ENCODE results near the gene PCDH20.
"Not testable (repeated sequence)": the region's sequence is repeated elsewhere in the genome, so short reads cannot be mapped to it uniquely, and the experiment has no call there.

PCDH20 gene

GRCh38 chr13:61410669-61411297 lies 4.9 kb downstream of the PCDH20 start:
- Histone ChIP-seq H3K9ac (ENCODE audit: low read depth in 1 of 2, low read length in 2 of 2) (no peak overlapping the region), H3K9me3 (ENCODE audit: control insufficient read depth in 2 of 2, low read length in 2 of 2) (no peaks in the 10 kb centered on the region), H3K27ac (ENCODE audit: low read depth in 2 of 2, low read length in 2 of 2) (no peak overlapping the region), H3K36me3 (ENCODE audit: control insufficient read depth in 2 of 2, insufficient read depth in 2 of 2, low read length in 2 of 2) (no peaks in the 10 kb centered on the region), H3K27me3 (ENCODE audit: control insufficient read depth in 2 of 2, insufficient read depth in 2 of 2, low read length in 2 of 2) (peaks cover 3 to 4% of the 10 kb centered on the region in 2 donors), H3K4me3 (ENCODE audit: low read length in 2 of 2) (no peak overlapping the region), H3K4me1 (ENCODE audit: control insufficient read depth in 2 of 2, insufficient read depth in 2 of 2, low read length in 2 of 2) (peaks cover 0 to 5% of the 10 kb centered on the region in 2 donors)

- Histone ChIP-seq H3K27ac (ENCODE audit: low read depth in 2 of 2, low read length in 2 of 2) (no peak overlapping the region), H3K4me1 (ENCODE audit: control insufficient read depth in 2 of 2, insufficient read depth in 2 of 2, low read length in 2 of 2) (peaks cover 0 to 5% of the 10 kb centered on the region in 2 donors), H3K27me3 (ENCODE audit: control insufficient read depth in 2 of 2, insufficient read depth in 2 of 2, low read length in 2 of 2) (peaks cover 3 to 4% of the 10 kb centered on the region in 2 donors), H3K4me3 (ENCODE audit: low read length in 2 of 2) (no peak overlapping the region), H3K9me3 (ENCODE audit: control insufficient read depth in 2 of 2, low read length in 2 of 2) (no peaks in the 10 kb centered on the region), H3K36me3 (ENCODE audit: control insufficient read depth in 2 of 2, insufficient read depth in 2 of 2, low read length in 2 of 2) (no peaks in the 10 kb centered on the region), H3K9ac (ENCODE audit: low read depth in 1 of 2, low read length in 2 of 2) (no peak overlapping the region)
These were observed 5.4 kb downstream of the PCDH20 start for GRCh38 chr13:61410266-61410665.

- H3K27me3 ChIP-seq (ENCODE audit: control insufficient read depth in 2 of 2, insufficient read depth in 2 of 2, low read length in 2 of 2): peaks cover 3% of the 10 kb centered on the region in 2 donors
- H3K36me3 ChIP-seq (ENCODE audit: control insufficient read depth in 2 of 2, insufficient read depth in 2 of 2, low read length in 2 of 2): no peaks in the 10 kb centered on the region
- no peaks in the 10 kb centered on the region for H3K4me1 ChIP-seq (ENCODE audit: control insufficient read depth in 2 of 2, insufficient read depth in 2 of 2, low read length in 2 of 2)
- no peak overlapping the region for H3K9ac ChIP-seq (ENCODE audit: low read depth in 1 of 2, low read length in 2 of 2)
- H3K4me3 ChIP-seq (ENCODE audit: low read length in 2 of 2): no peak overlapping the region
- no peak overlapping the region for H3K27ac ChIP-seq (ENCODE audit: low read depth in 2 of 2, low read length in 2 of 2)
- no peaks in the 10 kb centered on the region for H3K9me3 ChIP-seq (ENCODE audit: control insufficient read depth in 2 of 2, low read length in 2 of 2)
These were observed 7.1 kb downstream of the PCDH20 start for GRCh38 chr13:61408571-61408970.

GRCh38 chr13:61406275-61406674 lies 9.4 kb downstream of the PCDH20 start:
- no peak overlapping the region for H3K27ac ChIP-seq (ENCODE audit: low read depth in 2 of 2, low read length in 2 of 2)

GRCh38 chr13:61396121-61396520 lies 19.5 kb downstream of the PCDH20 start:
- Histone ChIP-seq H3K27ac (ENCODE audit: low read depth in 2 of 2, low read length in 2 of 2) (no peak overlapping the region), H3K27me3 (ENCODE audit: control insufficient read depth in 2 of 2, insufficient read depth in 2 of 2, low read length in 2 of 2) (no peaks in the 10 kb centered on the region), H3K4me3 (ENCODE audit: low read length in 2 of 2) (no peak overlapping the region), H3K9ac (ENCODE audit: low read depth in 1 of 2, low read length in 2 of 2) (no peak overlapping the region), H3K9me3 (ENCODE audit: control insufficient read depth in 2 of 2, low read length in 2 of 2) (no peaks in the 10 kb centered on the region), H3K36me3 (ENCODE audit: control insufficient read depth in 2 of 2, insufficient read depth in 2 of 2, low read length in 2 of 2) (no peaks in the 10 kb centered on the region), H3K4me1 (ENCODE audit: control insufficient read depth in 2 of 2, insufficient read depth in 2 of 2, low read length in 2 of 2) (no peaks in the 10 kb centered on the region)

More at GRCh38 chr13:61406275-61406674, 9.4 kb downstream of the PCDH20 start:
- no peaks in the 10 kb centered on the region for H3K9me3 ChIP-seq (ENCODE audit: control insufficient read depth in 2 of 2, low read length in 2 of 2)
- no peaks in the 10 kb centered on the region for H3K4me1 ChIP-seq (ENCODE audit: control insufficient read depth in 2 of 2, insufficient read depth in 2 of 2, low read length in 2 of 2)
- no peak overlapping the region for H3K9ac ChIP-seq (ENCODE audit: low read depth in 1 of 2, low read length in 2 of 2)
- no peak overlapping the region for H3K4me3 ChIP-seq (ENCODE audit: low read length in 2 of 2)
- H3K36me3 ChIP-seq (ENCODE audit: control insufficient read depth in 2 of 2, insufficient read depth in 2 of 2, low read length in 2 of 2): no peaks in the 10 kb centered on the region
- H3K27me3 ChIP-seq (ENCODE audit: control insufficient read depth in 2 of 2, insufficient read depth in 2 of 2, low read length in 2 of 2): no peaks in the 10 kb centered on the region

- H3K27me3 ChIP-seq (ENCODE audit: control insufficient read depth in 2 of 2, insufficient read depth in 2 of 2, low read length in 2 of 2): no peaks in the 10 kb centered on the region
- H3K36me3 ChIP-seq (ENCODE audit: control insufficient read depth in 2 of 2, insufficient read depth in 2 of 2, low read length in 2 of 2): no peaks in the 10 kb centered on the region
- H3K4me3 ChIP-seq (ENCODE audit: low read length in 2 of 2): no peak overlapping the region
- no peak overlapping the region for H3K9ac ChIP-seq (ENCODE audit: low read depth in 1 of 2, low read length in 2 of 2)
- H3K9me3 ChIP-seq (ENCODE audit: control insufficient read depth in 2 of 2, low read length in 2 of 2): no peaks in the 10 kb centered on the region
- H3K4me1 ChIP-seq (ENCODE audit: control insufficient read depth in 2 of 2, insufficient read depth in 2 of 2, low read length in 2 of 2): no peaks in the 10 kb centered on the region
- H3K27ac ChIP-seq (ENCODE audit: low read depth in 2 of 2, low read length in 2 of 2): no peak overlapping the region
These were observed 24.2 kb downstream of the PCDH20 start for GRCh38 chr13:61391426-61391825.

- Histone ChIP-seq H3K9me3 (ENCODE audit: control insufficient read depth in 2 of 2, low read length in 2 of 2) (no peaks in the 10 kb centered on the region), H3K27ac (ENCODE audit: low read depth in 2 of 2, low read length in 2 of 2) (no peak overlapping the region), H3K27me3 (ENCODE audit: control insufficient read depth in 2 of 2, insufficient read depth in 2 of 2, low read length in 2 of 2) (no peaks in the 10 kb centered on the region), H3K4me1 (ENCODE audit: control insufficient read depth in 2 of 2, insufficient read depth in 2 of 2, low read length in 2 of 2) (no peaks in the 10 kb centered on the region), H3K9ac (ENCODE audit: low read depth in 1 of 2, low read length in 2 of 2) (no peak overlapping the region), H3K4me3 (ENCODE audit: low read length in 2 of 2) (no peak overlapping the region), H3K36me3 (ENCODE audit: control insufficient read depth in 2 of 2, insufficient read depth in 2 of 2, low read length in 2 of 2) (no peaks in the 10 kb centered on the region)
These were observed 28.0 kb downstream of the PCDH20 start for GRCh38 chr13:61387694-61388093.

- no peaks in the 10 kb centered on the region for H3K36me3 ChIP-seq (ENCODE audit: control insufficient read depth in 2 of 2, insufficient read depth in 2 of 2, low read length in 2 of 2)
These were observed 32.5 kb downstream of the PCDH20 start for GRCh38 chr13:61383111-61383510.

GRCh38 chr13:61370520-61370919 lies 45.1 kb downstream of the PCDH20 start:
- Histone ChIP-seq H3K27ac (ENCODE audit: low read depth in 2 of 2, low read length in 2 of 2) (no peak overlapping the region), H3K4me1 (ENCODE audit: control insufficient read depth in 2 of 2, insufficient read depth in 2 of 2, low read length in 2 of 2) (no peaks in the 10 kb centered on the region), H3K36me3 (ENCODE audit: control insufficient read depth in 2 of 2, insufficient read depth in 2 of 2, low read length in 2 of 2) (no peaks in the 10 kb centered on the region), H3K27me3 (ENCODE audit: control insufficient read depth in 2 of 2, insufficient read depth in 2 of 2, low read length in 2 of 2) (no peaks in the 10 kb centered on the region), H3K9ac (ENCODE audit: low read depth in 1 of 2, low read length in 2 of 2) (no peak overlapping the region), H3K9me3 (ENCODE audit: control insufficient read depth in 2 of 2, low read length in 2 of 2) (no peaks in the 10 kb centered on the region), H3K4me3 (ENCODE audit: low read length in 2 of 2) (no peak overlapping the region)

More at GRCh38 chr13:61383111-61383510, 32.5 kb downstream of the PCDH20 start:
- Histone ChIP-seq H3K9ac (ENCODE audit: low read depth in 1 of 2, low read length in 2 of 2) (no peak overlapping the region), H3K4me3 (ENCODE audit: low read length in 2 of 2) (no peak overlapping the region), H3K4me1 (ENCODE audit: control insufficient read depth in 2 of 2, insufficient read depth in 2 of 2, low read length in 2 of 2) (no peaks in the 10 kb centered on the region), H3K27ac (ENCODE audit: low read depth in 2 of 2, low read length in 2 of 2) (no peak overlapping the region), H3K27me3 (ENCODE audit: control insufficient read depth in 2 of 2, insufficient read depth in 2 of 2, low read length in 2 of 2) (no peaks in the 10 kb centered on the region), H3K9me3 (ENCODE audit: control insufficient read depth in 2 of 2, low read length in 2 of 2) (no peaks in the 10 kb centered on the region)

- not testable (repeated sequence) for H3K4me3 ChIP-seq (ENCODE audit: low read length in 2 of 2); H3K27me3 ChIP-seq (ENCODE audit: control insufficient read depth in 2 of 2, insufficient read depth in 2 of 2, low read length in 2 of 2); H3K36me3 ChIP-seq (ENCODE audit: control insufficient read depth in 2 of 2, insufficient read depth in 2 of 2, low read length in 2 of 2); H3K27ac ChIP-seq (ENCODE audit: low read depth in 2 of 2, low read length in 2 of 2); H3K9me3 ChIP-seq (ENCODE audit: control insufficient read depth in 2 of 2, low read length in 2 of 2); H3K4me1 ChIP-seq (ENCODE audit: control insufficient read depth in 2 of 2, insufficient read depth in 2 of 2, low read length in 2 of 2); H3K9ac ChIP-seq (ENCODE audit: low read depth in 1 of 2, low read length in 2 of 2)
These were observed 51.0 kb downstream of the PCDH20 start for GRCh38 chr13:61364690-61365089.

Data from mucosa of rectum (tissue), 2 donors.